A172 (cell line): ENCODE results near the gene PHLDB3. TPM values are rescaled to one million over a fixed set of nuclear protein-coding genes. Genes with fewer than 3 reads are reported as not detected.
A peak's percentile ranks its signal among the peaks of the same experiment; 100 is the strongest.

Source experiments
- DNase-seq: peaks from one replicate; pipeline ENCODE4 v3.0.0-alpha.2; 2015; ENCODE audit warnings: low spot score
- total RNA-seq: library from RNA; depleted of rRNA; stranded (reverse); fragments of >200 nt; shearing (Covaris generic); gene quantifications from 2 replicates; pipeline ENCODE4 v1.2.3, GENCODE V29; 2014

PHLDB3 gene
- total RNA-seq, 1 experiment from 2014 or later = 10.9 TPM

GRCh38 chr19:43499042-43499441, 5.5 kb downstream of the PHLDB3 start:
- no peak for DNase-seq

DNA sequence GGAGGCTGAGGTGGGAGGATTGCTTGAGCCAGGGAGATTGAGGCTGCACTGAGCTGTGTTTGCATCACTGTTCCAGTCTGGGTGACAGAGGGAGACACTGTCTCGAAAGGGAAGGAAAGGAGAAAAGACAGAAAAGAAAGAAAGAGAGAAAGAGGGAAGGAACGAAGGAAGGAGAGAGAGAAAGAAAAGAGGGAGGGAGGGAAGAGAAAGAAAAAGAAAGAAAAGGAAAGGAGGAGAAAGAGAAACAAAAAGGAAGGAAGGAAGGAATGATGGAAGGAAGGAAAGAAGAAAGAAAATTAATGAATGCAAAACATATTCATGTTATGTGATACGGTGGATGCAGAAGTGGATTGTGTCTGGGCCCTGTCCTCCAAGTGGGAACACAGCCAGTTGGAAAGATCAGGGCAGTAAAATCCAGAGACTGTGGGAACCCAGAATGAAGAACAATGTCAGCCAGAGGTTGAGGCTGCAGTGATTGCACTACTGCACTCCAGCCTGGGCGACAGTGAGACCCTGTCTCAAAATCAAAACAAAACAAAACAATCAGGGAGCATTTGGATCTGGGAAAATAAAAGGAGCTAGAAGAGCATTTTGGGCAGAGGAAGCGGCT, 6.2 kb downstream of the PHLDB3 start:
- no peak for DNase-seq

- DNase-seq = no peak
Measured at GRCh38 chr19:43496960-43497359, 7.6 kb downstream of the PHLDB3 start.

- no peak for DNase-seq
Measured at GRCh38 chr19:43495082-43495481, 9.5 kb downstream of the PHLDB3 start.

GRCh38 chr19:43490759-43491158, 13.8 kb downstream of the PHLDB3 start:
- no peak for DNase-seq

GRCh38 chr19:43489979-43490599, 14.5 kb downstream of the PHLDB3 start:
- DNase-seq = no peak

DNA sequence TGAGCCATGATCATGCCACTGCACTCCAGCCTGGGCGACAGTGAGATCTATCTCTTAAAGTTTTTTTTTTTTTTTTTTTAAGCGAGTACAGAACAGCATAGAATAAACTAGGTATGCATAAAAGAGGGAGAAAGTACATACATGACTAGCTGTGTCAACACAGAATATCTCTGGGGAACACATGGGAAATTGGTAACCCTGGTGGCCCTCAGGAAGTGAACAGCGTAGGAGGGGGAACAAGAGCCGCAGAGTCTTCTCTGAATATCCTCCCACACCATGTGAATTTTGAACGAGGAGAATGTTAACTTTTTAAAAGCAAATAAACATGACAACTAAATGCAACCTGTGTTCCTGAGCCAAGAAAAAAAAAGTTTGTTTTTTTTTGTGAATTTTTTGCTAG, 15.2 kb downstream of the PHLDB3 start:
- DNase-seq = no peak

DNA sequence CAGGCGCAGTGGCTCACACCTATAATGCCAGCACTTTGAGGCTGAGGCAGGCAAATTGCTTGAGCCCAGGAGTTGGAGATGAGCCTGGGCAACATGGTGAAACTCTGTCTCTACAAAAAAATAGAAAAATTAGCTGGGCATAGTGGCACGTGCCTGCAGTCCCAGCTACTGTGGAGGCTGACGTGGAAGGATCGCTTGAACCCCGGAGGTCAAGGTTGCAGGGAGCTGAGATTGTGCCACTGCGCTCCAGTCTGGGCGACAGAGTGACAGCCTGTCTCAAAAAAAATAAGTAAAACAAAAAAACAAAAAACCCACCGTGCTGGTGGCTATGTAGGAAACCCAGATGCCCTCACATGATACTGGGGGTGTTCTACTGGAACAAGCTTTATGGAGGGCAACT, 16.4 kb downstream of the PHLDB3 start:
- no peak for DNase-seq

- no peak for DNase-seq
Measured at GRCh38 chr19:43486412-43486811, 18.1 kb downstream of the PHLDB3 start.

DNA sequence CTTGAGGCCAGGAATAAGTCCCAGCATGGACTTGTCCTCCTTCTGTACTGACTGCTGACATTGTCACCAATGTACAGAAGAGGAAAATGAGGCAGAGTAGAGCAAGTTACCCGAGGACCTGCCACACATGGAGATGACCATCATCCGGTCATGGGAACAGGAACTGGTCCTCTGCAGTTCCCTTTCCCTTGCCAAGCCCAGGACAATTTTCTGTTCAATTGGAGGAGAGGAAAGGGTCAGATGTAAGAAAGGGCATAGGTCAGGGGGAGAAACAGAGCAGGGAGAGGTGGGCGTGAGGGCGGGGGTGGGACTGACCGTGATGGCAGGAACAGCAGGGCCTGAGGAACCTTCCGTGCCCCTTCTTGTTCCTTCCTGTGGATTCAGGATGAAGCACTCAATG, 18.6 kb downstream of the PHLDB3 start:
- no peak for DNase-seq

GRCh38 chr19:43483281-43483680, 21.3 kb downstream of the PHLDB3 start:
- DNase-seq = no peak

GRCh38 chr19:43482193-43482592, 22.4 kb downstream of the PHLDB3 start:
- DNase-seq = no peak

- DNase-seq = no peak
Measured at GRCh38 chr19:43481701-43482100, 22.8 kb downstream of the PHLDB3 start.

- no peak for DNase-seq
Measured at GRCh38 chr19:43480574-43480973, 24.0 kb downstream of the PHLDB3 start.

DNA sequence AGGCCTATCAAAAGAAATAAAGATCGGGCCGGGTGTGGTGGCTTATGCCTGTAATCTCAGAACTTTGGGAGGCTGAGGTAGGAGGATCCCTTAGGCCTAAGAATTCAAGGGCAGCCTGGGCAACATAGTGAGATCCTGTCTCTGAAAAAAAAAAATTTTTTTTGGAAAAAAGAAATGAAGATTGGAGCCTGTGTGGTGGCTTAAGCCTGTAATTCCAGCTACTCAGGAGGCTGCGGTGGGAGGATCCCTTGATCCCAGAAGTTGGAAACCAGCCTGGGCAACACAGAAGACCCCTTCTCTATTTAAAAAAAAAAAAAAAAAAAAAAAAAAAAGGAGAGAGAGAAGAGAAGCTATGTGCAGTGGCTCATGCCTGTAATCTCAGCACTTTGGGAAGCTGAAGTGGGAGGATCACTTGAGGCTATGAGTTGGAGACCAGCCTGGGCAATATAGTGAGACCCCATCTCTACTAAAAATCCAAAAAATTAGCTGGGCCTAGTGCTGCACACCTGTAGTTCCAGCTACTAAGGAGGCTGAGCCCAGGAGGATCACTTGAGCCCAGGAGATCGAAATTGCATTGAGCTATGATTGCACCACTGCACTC, 24.5 kb downstream of the PHLDB3 start:
- no peak for DNase-seq

GRCh38 chr19:43479226-43479625, 25.3 kb downstream of the PHLDB3 start:
- DNase-seq = no peak

GRCh38 chr19:43478323-43478722, 26.2 kb downstream of the PHLDB3 start:
- no peak for DNase-seq

DNA sequence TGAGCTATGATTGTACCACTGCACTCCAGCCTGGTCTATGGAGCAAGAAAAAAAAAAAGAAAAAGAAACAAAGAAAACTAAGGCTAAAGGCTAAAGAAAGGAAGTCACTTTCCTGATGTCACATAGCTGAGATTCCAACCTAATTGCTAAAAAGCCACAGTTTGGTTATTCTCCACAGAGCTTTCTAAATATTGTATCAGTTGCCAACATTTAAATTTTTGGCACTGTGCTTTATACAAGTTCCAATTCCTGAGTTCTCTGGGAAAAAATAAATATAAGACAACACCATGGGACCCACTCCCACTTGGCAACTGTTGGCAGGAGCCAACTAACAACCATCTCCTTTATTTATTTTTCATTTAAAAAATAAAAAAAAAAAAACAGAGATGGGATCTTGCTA, 27.9 kb downstream of the PHLDB3 start:
- peak; percentile 88 for DNase-seq

GRCh38 chr19:43474986-43475705, 29.4 kb downstream of the PHLDB3 start:
- peak; percentile 72 for DNase-seq

DNA sequence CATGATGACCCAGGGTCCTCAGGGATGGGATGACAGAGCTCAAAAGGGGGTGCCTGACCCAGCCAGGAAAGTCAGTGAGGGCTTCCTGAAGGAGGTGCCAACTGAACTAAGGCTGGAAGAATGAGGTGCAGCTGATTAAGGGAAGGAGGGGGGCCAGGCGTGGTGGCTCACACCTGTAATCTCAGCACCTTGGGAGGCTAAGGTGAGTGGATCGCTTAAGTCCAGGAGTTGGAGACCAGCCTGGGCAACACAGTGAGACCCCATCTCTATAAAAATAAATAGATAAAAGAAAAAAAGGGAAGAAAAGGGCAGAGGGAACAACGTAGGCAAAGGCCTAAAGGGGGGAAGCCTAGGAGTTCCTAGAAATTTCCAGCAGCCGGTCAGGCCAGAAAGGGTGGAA, 30.1 kb downstream of the PHLDB3 start:
- DNase-seq = no peak

DNA sequence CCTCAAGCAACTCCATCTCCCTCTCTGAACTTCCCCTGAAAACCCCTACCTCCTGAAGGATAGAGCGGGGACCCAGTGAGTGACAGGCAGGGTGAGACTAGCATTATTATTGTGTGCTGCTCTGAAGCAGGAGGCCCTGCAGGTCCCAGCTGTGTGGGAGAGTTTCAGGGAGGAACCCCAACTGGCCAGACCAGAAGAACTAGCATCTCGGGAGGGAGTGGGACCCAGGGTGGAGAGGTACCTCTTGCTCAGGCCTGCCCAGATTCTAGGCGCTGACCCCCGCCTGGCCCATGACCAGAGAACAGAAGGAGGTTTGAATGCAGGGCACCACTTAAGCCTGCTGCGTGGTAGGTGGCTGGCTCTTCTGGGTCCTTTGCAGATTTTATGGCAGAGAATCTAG, 33.5 kb downstream of the PHLDB3 start:
- DNase-seq = no peak

GRCh38 chr19:43470288-43470687, 34.3 kb downstream of the PHLDB3 start:
- DNase-seq = peak; percentile 51

DNA sequence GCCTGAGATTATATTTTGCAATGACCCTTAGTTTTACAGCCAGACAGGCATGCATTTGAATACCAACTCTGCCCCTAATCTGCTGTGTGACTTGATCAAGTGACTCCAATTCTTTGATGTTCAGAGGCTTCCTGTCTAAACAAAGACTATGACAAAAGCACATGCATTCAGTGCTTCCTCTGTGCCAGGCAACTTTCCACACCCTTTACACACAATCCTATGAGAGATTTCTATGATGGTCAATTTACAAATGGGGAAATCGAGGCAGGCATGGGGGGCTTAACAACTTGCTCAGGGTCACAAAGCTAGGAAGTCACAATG, 35.4 kb downstream of the PHLDB3 start:
- no peak for DNase-seq
